GM18520 (cell line): ENCODE data around the gene ANKRA2.

ENCODE experiments used
- ATAC-seq: cut with Tn5 transposase; IDR thresholded peaks from one replicate; pipeline ENCODE4 v1.9.1; 2021; ENCODE audit not compliant: unreplicated experiment

ANKRA2 gene

DNA sequence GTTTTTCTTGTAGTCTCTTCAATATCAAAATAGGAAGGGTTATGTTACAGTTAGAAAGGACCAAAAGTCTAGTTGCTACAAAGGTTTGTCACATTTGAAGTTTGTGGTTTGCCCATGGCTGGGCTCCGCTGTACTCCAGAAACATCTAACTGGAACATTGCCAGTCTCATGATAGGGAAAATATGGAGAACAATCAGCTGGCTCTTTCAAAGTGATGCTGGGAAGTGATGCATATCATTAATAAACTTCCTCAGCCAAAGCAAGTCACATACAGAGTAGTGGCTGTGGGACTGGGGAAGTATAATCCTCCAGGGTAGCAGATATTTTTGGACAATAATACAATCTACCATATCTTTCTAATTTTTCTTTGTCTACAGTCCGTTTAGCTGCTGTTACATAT lies 58.4 kb downstream of the ANKRA2 start:
- no peak for ATAC-seq

GRCh38 chr5:73506459-73506955 lies 58.9 kb downstream of the ANKRA2 start:
- no peak for ATAC-seq
